ENCODE data around the gene NIPAL3.

DNA sequence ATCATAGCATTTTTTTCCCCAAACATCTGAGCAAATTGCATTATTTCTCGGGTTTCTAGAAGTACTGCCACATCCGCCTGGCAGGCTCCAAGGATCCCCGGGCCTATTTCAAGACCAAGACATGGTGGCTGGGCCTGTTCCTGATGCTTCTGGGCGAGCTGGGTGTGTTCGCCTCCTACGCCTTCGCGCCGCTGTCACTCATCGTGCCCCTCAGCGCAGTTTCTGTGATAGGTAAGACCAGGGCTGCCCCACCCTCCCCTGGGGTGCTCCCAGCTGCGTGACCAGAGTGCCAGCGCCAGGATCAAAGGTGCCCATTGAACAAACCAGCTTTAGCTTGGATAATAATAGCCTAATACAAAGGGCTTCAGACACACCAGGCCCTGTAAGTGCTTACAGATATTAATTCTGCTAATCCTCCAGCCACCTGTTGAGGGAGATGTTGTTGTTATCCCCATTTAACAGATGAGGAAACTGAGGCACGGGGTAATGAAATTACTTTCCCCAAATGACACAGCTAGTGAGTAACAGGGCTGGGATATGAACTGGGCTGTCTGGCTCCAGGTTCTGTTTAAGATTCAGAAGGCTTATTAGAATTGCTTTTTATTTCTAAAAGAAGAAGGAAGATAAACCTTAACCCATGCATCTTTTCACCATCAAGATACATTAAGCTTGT, 26.5 kb downstream of the NIPAL3 start:
- TF ChIP-seq, protein P1, sequence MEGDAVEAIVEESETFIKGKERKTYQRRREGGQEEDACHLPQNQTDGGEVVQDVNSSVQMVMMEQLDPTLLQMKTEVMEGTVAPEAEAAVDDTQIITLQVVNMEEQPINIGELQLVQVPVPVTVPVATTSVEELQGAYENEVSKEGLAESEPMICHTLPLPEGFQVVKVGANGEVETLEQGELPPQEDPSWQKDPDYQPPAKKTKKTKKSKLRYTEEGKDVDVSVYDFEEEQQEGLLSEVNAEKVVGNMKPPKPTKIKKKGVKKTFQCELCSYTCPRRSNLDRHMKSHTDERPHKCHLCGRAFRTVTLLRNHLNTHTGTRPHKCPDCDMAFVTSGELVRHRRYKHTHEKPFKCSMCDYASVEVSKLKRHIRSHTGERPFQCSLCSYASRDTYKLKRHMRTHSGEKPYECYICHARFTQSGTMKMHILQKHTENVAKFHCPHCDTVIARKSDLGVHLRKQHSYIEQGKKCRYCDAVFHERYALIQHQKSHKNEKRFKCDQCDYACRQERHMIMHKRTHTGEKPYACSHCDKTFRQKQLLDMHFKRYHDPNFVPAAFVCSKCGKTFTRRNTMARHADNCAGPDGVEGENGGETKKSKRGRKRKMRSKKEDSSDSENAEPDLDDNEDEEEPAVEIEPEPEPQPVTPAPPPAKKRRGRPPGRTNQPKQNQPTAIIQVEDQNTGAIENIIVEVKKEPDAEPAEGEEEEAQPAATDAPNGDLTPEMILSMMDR (IDR thresholded peaks at IDR 0.05; ENCODE audit: insufficient read depth, low read length), result no peak
- no peak for TF ChIP-seq SPI1 (IDR thresholded peaks at IDR 0.05; ENCODE audit: borderline replicate concordance, low read depth)
- TF ChIP-seq POLR2AphosphoS5 (IDR thresholded peaks at IDR 0.05; ENCODE audit: low read depth), result no peak
- TF ChIP-seq GABPA (IDR thresholded peaks at IDR 0.05; ENCODE audit: low read depth), result no peak
